ENCODE data around the gene DLG4. TPM values are rescaled to one million over a fixed set of nuclear protein-coding genes. Genes with fewer than 3 reads are reported as not detected.

Gene DLG4
- total RNA-seq, 1 experiment from 2014 or later: 38.3 TPM

DNA sequence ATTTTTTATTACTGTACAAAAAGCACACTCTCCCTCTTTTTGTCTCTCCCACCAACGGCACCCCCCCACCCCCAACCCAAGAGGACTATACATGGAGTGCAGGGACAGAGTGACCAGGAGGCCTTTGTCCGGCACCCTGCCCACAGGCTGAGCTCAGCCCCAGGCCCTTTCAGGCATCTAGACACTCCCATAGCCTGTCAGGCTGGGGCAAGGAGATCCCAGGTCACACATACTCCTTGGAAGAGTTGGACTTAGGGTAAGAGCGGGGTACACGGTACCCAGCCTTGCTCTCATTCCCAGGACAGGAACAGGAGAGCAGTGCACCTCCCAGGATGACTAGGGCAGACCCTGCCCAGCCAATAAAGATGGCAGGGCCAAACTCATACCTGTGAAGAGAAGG, 40.5 kb upstream of the DLG4 start:
- Histone ChIP-seq H3K79me2 (ENCODE audit: insufficient read depth, low read length) (peaks cover 8% of the 10 kb centered on the region; the same call in 1 of the 2 replicates), H4K5ac (ENCODE audit: insufficient read length, low read depth, low read length) (no peak overlapping the region), H3K4ac (ENCODE audit: low read depth, low read length) (no peak overlapping the region), H3K4me2 (ENCODE audit: insufficient read depth, insufficient read length, low read length) (peak overlapping the region; percentile 76), H2AFZ (ENCODE audit: low read length) (no peak overlapping the region), H3K27me3 (ENCODE audit: insufficient read depth, low read length) (no peaks in the 10 kb centered on the region), H3K18ac (ENCODE audit: insufficient read length, low read depth, low read length) (no peak overlapping the region), H3K9me3 (ENCODE audit: control insufficient read depth, low read depth, low read length) (no peaks in the 10 kb centered on the region), H2BK5ac (ENCODE audit: insufficient read length, low read length) (no peak overlapping the region), H3K23me2 (ENCODE audit: insufficient read length, low read depth, low read length, poor library complexity, severe bottlenecking) (peaks cover 25% of the 10 kb centered on the region), H3K9ac (ENCODE audit: extremely low read depth, insufficient read length, low read length) (peak overlapping the region; percentile 44), H4K20me1 (ENCODE audit: control insufficient read depth, insufficient read depth, insufficient read length) (no peaks in the 10 kb centered on the region), H2BK120ac (ENCODE audit: low read depth, low read length, poor library complexity, severe bottlenecking) (no peak overlapping the region), H2BK12ac (ENCODE audit: insufficient read length, low read depth, low read length) (no peak overlapping the region), H2BK15ac (ENCODE audit: low read depth, low read length) (no peak overlapping the region), H3K56ac (ENCODE audit: insufficient read length, low read depth, low read length) (no peak overlapping the region), H3K27ac (ENCODE audit: insufficient read length, low read depth, low read length) (no peak overlapping the region), H3K4me1 (ENCODE audit: insufficient read depth, low read length) (peaks cover 4% of the 10 kb centered on the region; the same call in 1 of the 2 replicates), H3T11ph (ENCODE audit: low read length) (no peak overlapping the region), H4K8ac (replicated peaks; ENCODE audit: insufficient read length, low read depth, low read length) (no peak overlapping the region), H3K14ac (ENCODE audit: insufficient read depth, low read length) (no peak overlapping the region; the same call in 1 of the 2 replicates), H2BK20ac (ENCODE audit: low read depth, low read length, poor library complexity, severe bottlenecking) (no peak overlapping the region), H3K79me1 (ENCODE audit: insufficient read depth, low read depth, low read length, poor library complexity, severe bottlenecking) (no peaks in the 10 kb centered on the region), H4K91ac (ENCODE audit: insufficient read length, low read depth, low read length) (no peak overlapping the region), H2AK5ac (ENCODE audit: insufficient read length, low read length) (no peak overlapping the region), H3K23ac (ENCODE audit: insufficient read length, low read depth, low read length) (no peak overlapping the region)
- Mint-ChIP-seq H3K27ac (peak overlapping the region in 1 of 3 experiments; percentile 98; a peak in 3 of 7 replicates), H3K27me3 (ENCODE audit: low read depth) (peaks cover 2% of the 10 kb centered on the region), H3K4me1 (peaks cover 24 to 38% of the 10 kb centered on the region in 2 experiments), H3K4me3 (peak overlapping the region; percentile 86 to 93), H3K9me3 (peaks cover 0 to 4% of the 10 kb centered on the region in 2 experiments; a peak in 1 of 5 replicates), H3K36me3 (ENCODE audit: insufficient read depth in 1 of 3, low read depth in 3 of 3) (peaks cover 12 to 51% (median 38%) of the 10 kb centered on the region in 3 experiments)
- whole genome bisulfite sequencing (ENCODE audit: extremely low coverage, insufficient read length, low lambda C conversion rate): no CpG with 5 or more reads among the region's 4 CpGs
- TF ChIP-seq, protein P1, sequence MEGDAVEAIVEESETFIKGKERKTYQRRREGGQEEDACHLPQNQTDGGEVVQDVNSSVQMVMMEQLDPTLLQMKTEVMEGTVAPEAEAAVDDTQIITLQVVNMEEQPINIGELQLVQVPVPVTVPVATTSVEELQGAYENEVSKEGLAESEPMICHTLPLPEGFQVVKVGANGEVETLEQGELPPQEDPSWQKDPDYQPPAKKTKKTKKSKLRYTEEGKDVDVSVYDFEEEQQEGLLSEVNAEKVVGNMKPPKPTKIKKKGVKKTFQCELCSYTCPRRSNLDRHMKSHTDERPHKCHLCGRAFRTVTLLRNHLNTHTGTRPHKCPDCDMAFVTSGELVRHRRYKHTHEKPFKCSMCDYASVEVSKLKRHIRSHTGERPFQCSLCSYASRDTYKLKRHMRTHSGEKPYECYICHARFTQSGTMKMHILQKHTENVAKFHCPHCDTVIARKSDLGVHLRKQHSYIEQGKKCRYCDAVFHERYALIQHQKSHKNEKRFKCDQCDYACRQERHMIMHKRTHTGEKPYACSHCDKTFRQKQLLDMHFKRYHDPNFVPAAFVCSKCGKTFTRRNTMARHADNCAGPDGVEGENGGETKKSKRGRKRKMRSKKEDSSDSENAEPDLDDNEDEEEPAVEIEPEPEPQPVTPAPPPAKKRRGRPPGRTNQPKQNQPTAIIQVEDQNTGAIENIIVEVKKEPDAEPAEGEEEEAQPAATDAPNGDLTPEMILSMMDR (conservative IDR thresholded peaks at IDR 0.05): no peak
- DNase-seq: no peak

Data from H9 (cell line).